H1 (cell line): ENCODE data around the gene CAMTA1. TPM values are rescaled to one million over a fixed set of nuclear protein-coding genes. Genes with fewer than 3 reads are reported as not detected.

Experiments used
- CTCF ChIA-PET: fragments of 300-600 bp; sonication (Branson Sonifier 250); formaldehyde crosslinking; loops from one replicate; lab custom pipeline; 2021; ENCODE audit not compliant: partially characterized antibody; lab: Charles Lee
- POLR2A ChIA-PET: fragments of 300-600 bp; sonication (Branson Sonifier 250); formaldehyde crosslinking; loops from one replicate; lab custom pipeline; 2021; ENCODE audit warnings: inconsistent platforms; ENCODE audit not compliant: partially characterized antibody; lab: Charles Lee
- DNase-seq, 2 experiments: peaks; one replicate each; pipeline versions ENCODE4 v3.0.0 to v3.0.0-alpha.2; 2010 to 2022; ENCODE audit warnings: low spot score in 2 of 2, low read depth in 1 of 2, mixed read lengths in 1 of 2
- FAIRE-seq: peaks from 2 replicates; lab custom pipeline; 2011; peaks lifted over from hg19 to GRCh38; lab: Jason Lieb, UNC
- H2AFZ ChIP-seq: 2 replicates; pipeline ENCODE4 v1.8.1; 2012; ENCODE audit warnings: low read length, inconsistent platforms
- H2AK5ac ChIP-seq: 2 replicates; pipeline ENCODE4 v1.6.1; 2013; ENCODE audit warnings: low read depth, low read length
- H2BK120ac ChIP-seq: replicated peaks from 2 replicates; pipeline ENCODE3; 2013; ENCODE audit warnings: low read depth, low read length, inconsistent platforms
- H2BK12ac ChIP-seq: 2 replicates; pipeline ENCODE4 v1.6.1; 2013; ENCODE audit warnings: low read depth, low read length
- H2BK15ac ChIP-seq: 2 replicates; pipeline ENCODE4 v1.6.1; 2013; ENCODE audit warnings: low read length
- H2BK20ac ChIP-seq: 2 replicates; pipeline ENCODE4 v1.6.1; 2013; ENCODE audit warnings: low read length
- H2BK5ac ChIP-seq: 2 replicates; pipeline ENCODE4 v1.6.1; 2013; ENCODE audit warnings: low read depth, low read length
- H3K14ac ChIP-seq: 2 replicates; pipeline ENCODE4 v1.6.1; 2013; ENCODE audit warnings: inconsistent platforms; ENCODE audit not compliant: insufficient read length
- H3K18ac ChIP-seq: 2 replicates; pipeline ENCODE4 v1.6.1; 2013; ENCODE audit warnings: low read length; ENCODE audit errors: extremely low read depth
- H3K23ac ChIP-seq: 2 replicates; pipeline ENCODE4 v1.6.1; 2013; ENCODE audit warnings: inconsistent platforms; ENCODE audit not compliant: insufficient read length
- H3K23me2 ChIP-seq: 2 replicates; pipeline ENCODE4 v1.6.1; 2013; ENCODE audit warnings: low read depth, low read length
- H3K27ac ChIP-seq: 2 replicates; pipeline ENCODE4 v1.6.1; 2011; ENCODE audit warnings: low read depth, low read length, inconsistent platforms
- H3K27me3 ChIP-seq, 4 experiments: replicated peaks in 1 of 4; 1 replicate in 1 of 4; 2 replicates in 3 of 4; pipeline versions ENCODE4 v1.6.1 to v1.8.1; 2011 to 2013; ENCODE audit warnings: low read length in 3 of 4, mild to moderate bottlenecking in 3 of 4, inconsistent platforms in 2 of 4, mixed read lengths in 2 of 4, moderate library complexity in 1 of 4; ENCODE audit not compliant: control insufficient read depth in 3 of 4, insufficient read depth in 3 of 4; ENCODE audit errors: extremely low read depth in 1 of 4
- H3K36me3 ChIP-seq, 4 experiments: 2 replicates each; pipeline versions ENCODE4 v1.6.1 to v1.8.1; 2011 to 2013; ENCODE audit warnings: mild to moderate bottlenecking in 4 of 4, low read length in 3 of 4, moderate library complexity in 2 of 4, control low read depth in 1 of 4, inconsistent platforms in 1 of 4; ENCODE audit not compliant: insufficient read depth in 4 of 4, control insufficient read depth in 2 of 4
- H3K4ac ChIP-seq: replicated peaks from 2 replicates; pipeline ENCODE3; 2013; ENCODE audit warnings: low read length, low read depth, mixed read lengths, inconsistent platforms; ENCODE audit not compliant: insufficient read length
- H3K4me1 ChIP-seq, 4 experiments: replicated peaks in 1 of 4; 1 replicate in 1 of 4; 2 replicates in 3 of 4; pipeline versions ENCODE4 v1.6.1 to v1.8.1; 2011 to 2013; ENCODE audit warnings: low read length in 3 of 4, inconsistent platforms in 2 of 4, mixed read lengths in 1 of 4; ENCODE audit not compliant: insufficient read depth in 4 of 4, control insufficient read depth in 3 of 4
- H3K4me2 ChIP-seq, 2 experiments: 2 replicates each; pipeline versions ENCODE4 v1.6.1 to v1.8.1; 2011 to 2013; ENCODE audit warnings: low read depth in 2 of 2, low read length in 2 of 2, control low read depth in 1 of 2, inconsistent platforms in 1 of 2, mild to moderate bottlenecking in 1 of 2; ENCODE audit not compliant: insufficient read depth in 1 of 2
- H3K4me3 ChIP-seq, 4 experiments: fragments of 200-600, 300-600 bp in 1 of 4; sonication (generic), shearing (Covaris generic), sonication (Bioruptor Twin) in 1 of 4; 2 replicates each; pipeline versions ENCODE4 v1.5.1 to v1.8.1; 2011 to 2016; ENCODE audit warnings: low read length in 4 of 4, low read depth in 3 of 4, control low read depth in 2 of 4, inconsistent platforms in 2 of 4, mild to moderate bottlenecking in 2 of 4, mixed read lengths in 1 of 4, moderate library complexity in 1 of 4; ENCODE audit not compliant: insufficient read depth in 2 of 4; ENCODE audit errors: extremely low read depth in 1 of 4
- H3K56ac ChIP-seq: replicated peaks from 2 replicates; pipeline ENCODE3; 2013; ENCODE audit warnings: low read depth, mild to moderate bottlenecking, mixed read lengths, low read length, inconsistent platforms; ENCODE audit not compliant: insufficient read length
- H3K79me1 ChIP-seq: 2 replicates; pipeline ENCODE4 v1.6.1; 2013; ENCODE audit warnings: low read depth, low read length, control low read depth
- H3K79me2 ChIP-seq, 2 experiments: 2 replicates each; pipeline versions ENCODE4 v1.6.1 to v1.8.1; 2012 to 2013; ENCODE audit warnings: low read length in 2 of 2, mild to moderate bottlenecking in 2 of 2, inconsistent platforms in 1 of 2; ENCODE audit not compliant: insufficient read depth in 2 of 2, control insufficient read depth in 1 of 2
- H3K9ac ChIP-seq, 4 experiments: replicated peaks in 1 of 4; 1 replicate in 1 of 4; 2 replicates in 3 of 4; pipeline versions ENCODE4 v1.6.1 to v1.8.1; 2011 to 2013; ENCODE audit warnings: low read depth in 3 of 4, low read length in 3 of 4, control low read depth in 2 of 4, mild to moderate bottlenecking in 2 of 4, moderate library complexity in 2 of 4, inconsistent platforms in 1 of 4; ENCODE audit errors: extremely low read depth in 1 of 4
- H3K9me3 ChIP-seq, 2 experiments: 2 replicates each; pipeline versions ENCODE4 v1.6.1 to v1.8.1; 2012 to 2013; ENCODE audit warnings: mild to moderate bottlenecking in 2 of 2, moderate library complexity in 2 of 2, control low read depth in 1 of 2, inconsistent platforms in 1 of 2, low read depth in 1 of 2, low read length in 1 of 2, mixed read lengths in 1 of 2; ENCODE audit not compliant: insufficient read depth in 2 of 2
- H4K20me1 ChIP-seq, 2 experiments: replicated peaks in 1 of 2; 2 replicates each; pipeline versions ENCODE3 to v1.8.1; 2011 to 2013; ENCODE audit warnings: inconsistent platforms in 2 of 2, low read length in 2 of 2, mild to moderate bottlenecking in 1 of 2; ENCODE audit not compliant: insufficient read depth in 2 of 2, control insufficient read depth in 1 of 2
- H4K5ac ChIP-seq: 2 replicates; pipeline ENCODE4 v1.6.1; 2013; ENCODE audit warnings: low read length, low read depth, mixed read lengths, inconsistent platforms; ENCODE audit not compliant: insufficient read length
- H4K8ac ChIP-seq: 2 replicates; pipeline ENCODE4 v1.8.0; 2013; ENCODE audit warnings: mild to moderate bottlenecking, moderate library complexity, low read length, inconsistent platforms; ENCODE audit not compliant: insufficient read depth; ENCODE audit errors: extremely low read depth
- H4K91ac ChIP-seq: replicated peaks from 2 replicates; pipeline ENCODE3; 2013; ENCODE audit warnings: low read length, mixed read lengths, inconsistent platforms; ENCODE audit not compliant: insufficient read length
- CHD1 ChIP-seq: IDR thresholded peaks from 2 replicates; pipeline ENCODE4 v1.6.1; 2012; ENCODE audit warnings: low read depth, low read length, improper control_type of control experiment
- EZH2 ChIP-seq: fragments of 200-600 bp; sonication (generic); IDR thresholded peaks from 2 replicates; pipeline ENCODE4 v1.7.1; 2012; ENCODE audit warnings: low read depth, mild to moderate bottlenecking, moderate library complexity, low read length, inconsistent platforms; ENCODE audit not compliant: severe bottlenecking
- POLR2AphosphoS5 ChIP-seq: IDR thresholded peaks from 2 replicates; pipeline ENCODE4 v1.6.1; 2011; ENCODE audit warnings: low read depth, low read length
- RAD21 ChIP-seq, 2 experiments: IDR thresholded peaks in 1 of 2; conservative IDR thresholded peaks in 1 of 2; 2 replicates each; pipeline ENCODE4 v1.6.1; 2011; ENCODE audit warnings: low read depth in 2 of 2, low read length in 2 of 2, improper control_type of control experiment in 1 of 2, inconsistent platforms in 1 of 2, mild to moderate bottlenecking in 1 of 2, moderate library complexity in 1 of 2
- RFX5 ChIP-seq: IDR thresholded peaks from 2 replicates; pipeline ENCODE4 v1.6.1; 2011; ENCODE audit warnings: low read depth, low read length, improper control_type of control experiment, borderline replicate concordance
- TCF12 ChIP-seq: IDR thresholded peaks from 2 replicates; pipeline ENCODE4 v1.6.1; 2011; ENCODE audit warnings: low read depth, mild to moderate bottlenecking, low read length
- WGBS, 2 experiments: shearing (Covaris generic) in 1 of 2; methylation state at CpG; one replicate each; pipeline versions ENCODE4 v1.1.6 to v1.1.7; 2013 to 2015; ENCODE audit warnings: low lambda C conversion rate in 2 of 2, mixed read lengths in 2 of 2, inconsistent platforms in 1 of 2, low coverage in 1 of 2, missing lambda C conversion rate in 1 of 2; ENCODE audit not compliant: insufficient replicate concordance in 2 of 2, insufficient coverage in 1 of 2, insufficient read length in 1 of 2; ENCODE audit errors: extremely low coverage in 1 of 2, missing lambda C conversion rate in 1 of 2; 5-methylcytosine and 5-hydroxymethylcytosine counted together
- polyA plus RNA-seq, 7 experiments: library from polyadenylated mRNA; depleted of rRNA in 3 of 7; stranded (reverse) in 5 of 7; unstranded in 2 of 7; fragments of >200 nt in 5 of 7; fragments of 200-250 nt in 2 of 7; gene quantifications; 1 replicate in 5 of 7; 2 replicates in 1 of 7; 4 replicates in 1 of 7; pipeline versions ENCODE4 v1.2.1 to v1.2.3, GENCODE V29; 2011 to 2013; ENCODE audit warnings: missing spikeins in 2 of 7, mixed read lengths in 2 of 7
- total RNA-seq: library from RNA; stranded (reverse); fragmentation: NEBNext Ultra II Directional; extraction: Animal tissue kit (Norgen Biotek cat#: 25700); gene quantifications from 2 replicates; pipeline ENCODE4 v1.2.1, GENCODE V29; 2021
- TF ChIP-seq, protein P1 (sequence below): IDR thresholded peaks from 2 replicates; pipeline ENCODE4 v1.6.1; 2012; ENCODE audit warnings: inconsistent platforms

Gene CAMTA1
- total and polyA plus RNA-seq, 2 of the 8 experiments (the other 6 are each of a cell fraction or from before 2014, with no cell fraction given) = 65.0 to 119 TPM

DNA sequence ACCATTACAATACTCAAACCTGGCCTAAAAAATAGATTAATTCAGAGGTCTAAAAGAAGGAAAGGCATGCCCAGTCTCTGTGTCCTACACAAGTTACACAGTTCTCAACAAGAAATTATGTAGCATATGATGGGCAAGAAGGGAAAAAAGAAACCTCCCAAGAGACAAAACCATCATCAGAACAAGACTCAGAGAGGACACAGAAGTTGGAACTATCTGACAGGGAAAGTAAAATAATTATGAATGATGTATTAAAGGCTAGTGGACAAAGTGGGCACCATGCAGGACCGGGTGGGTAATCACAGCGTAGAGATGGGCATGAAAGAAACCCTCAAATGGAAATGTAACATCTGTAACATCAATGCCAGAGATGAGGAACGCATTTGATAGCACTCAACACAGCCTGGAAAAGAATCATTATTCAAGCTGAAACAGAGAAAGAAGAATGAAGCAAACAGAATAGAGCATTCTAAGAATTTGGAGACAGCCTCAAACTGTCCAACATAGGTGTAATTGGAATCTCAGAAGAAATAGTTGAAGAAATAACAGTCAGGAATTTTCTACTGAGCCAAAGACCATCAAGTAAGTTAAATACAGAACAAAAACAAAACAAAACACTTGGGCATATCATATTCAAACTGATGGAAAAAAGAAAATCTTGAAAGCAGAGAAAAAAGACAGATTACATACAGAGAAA, 1028.6 kb downstream of the CAMTA1 start:
- Histone ChIP-seq H3K27ac (no peak overlapping the region), H3K4me1 (no peaks in the 10 kb centered on the region), H3K79me1 (no peaks in the 10 kb centered on the region), H4K91ac (no peak overlapping the region), H3K14ac (no peak overlapping the region), H3K4me3 (no peak overlapping the region), H4K5ac (no peak overlapping the region), H3K9ac (no peak overlapping the region), H3K23ac (no peak overlapping the region), H2BK12ac (no peak overlapping the region), H3K36me3 (peaks cover 3 to 37% (median 11%) of the 10 kb centered on the region in 4 experiments; a peak in 7 of 8 replicates), H3K4ac (no peak overlapping the region), H4K20me1 (no peaks in the 10 kb centered on the region), H3K27me3 (no peaks in the 10 kb centered on the region)
- CTCF ChIA-PET = no interaction called here
- FAIRE-seq = no peak
- POLR2A ChIA-PET = no interaction called here
- 73% methylated on average over 3 of the region's 3 CpGs; no CpG with 5 or more reads in 1 of the 2 experiments for WGBS, 2 experiments
- no peak for TF ChIP-seq CHD1
- TF ChIP-seq, protein P1, sequence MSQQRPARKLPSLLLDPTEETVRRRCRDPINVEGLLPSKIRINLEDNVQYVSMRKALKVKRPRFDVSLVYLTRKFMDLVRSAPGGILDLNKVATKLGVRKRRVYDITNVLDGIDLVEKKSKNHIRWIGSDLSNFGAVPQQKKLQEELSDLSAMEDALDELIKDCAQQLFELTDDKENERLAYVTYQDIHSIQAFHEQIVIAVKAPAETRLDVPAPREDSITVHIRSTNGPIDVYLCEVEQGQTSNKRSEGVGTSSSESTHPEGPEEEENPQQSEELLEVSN = no peak
- TF ChIP-seq RAD21 (IDR thresholded peaks at IDR 0.05 in 1 of 2, conservative IDR thresholded peaks at IDR 0.05 in 1 of 2; ENCODE audit: low read depth in 2 of 2, low read length in 2 of 2) = no peak
- no peak for TF ChIP-seq EZH2
- TF ChIP-seq POLR2AphosphoS5 = no peak
- no peak for TF ChIP-seq TCF12
- TF ChIP-seq RFX5 = no peak
- TF ChIP-seq, all 59 proteins: peak for 0
- no peak overlapping the region for H2BK120ac ChIP-seq
- no peak overlapping the region for H3K56ac ChIP-seq
- H2BK20ac ChIP-seq = no peak overlapping the region
- H3K23me2 ChIP-seq = no peaks in the 10 kb centered on the region
- no peak overlapping the region for H2BK5ac ChIP-seq
- H3K18ac ChIP-seq = no peak overlapping the region
- no peak overlapping the region for H2AK5ac ChIP-seq
- no peaks in the 10 kb centered on the region for H3K79me2 ChIP-seq
- peaks cover 11 to 13% of the 10 kb centered on the region in 2 experiments; a peak in 3 of 4 replicates for H3K9me3 ChIP-seq
- DNase-seq = no peak
- no peak overlapping the region for H2BK15ac ChIP-seq
- no peak overlapping the region for H3K4me2 ChIP-seq
- no peak overlapping the region for H2AFZ ChIP-seq
- no peak overlapping the region for H4K8ac ChIP-seq
